SJCRH30 (cell line): Measurements from ENCODE around the gene FGGY. TPM values are rescaled to one million over a fixed set of nuclear protein-coding genes. Genes with fewer than 3 reads are reported as not detected.
A peak's percentile ranks its signal among the peaks of the same experiment; 100 is the strongest.

Source experiments
- DNase-seq, 2 experiments: peaks; one replicate each; pipeline ENCODE4 v3.0.0-alpha.2; 2015 to 2020
- H3K27ac ChIP-seq: fragments of 250-450 bp; sonication (Bioruptor Pico); 2 replicates; pipeline ENCODE4 v1.5.1; 2020; ENCODE audit warnings: mild to moderate bottlenecking, moderate library complexity
- H3K27me3 ChIP-seq: fragments of 250-450 bp; sonication (Bioruptor Pico); 2 replicates; pipeline ENCODE4 v1.5.1; 2020; ENCODE audit warnings: mild to moderate bottlenecking, moderate library complexity
- H3K36me3 ChIP-seq: fragments of 250-450 bp; sonication (Bioruptor Pico); 2 replicates; pipeline ENCODE4 v1.5.1; 2020; ENCODE audit warnings: mild to moderate bottlenecking, moderate library complexity
- H3K4me1 ChIP-seq: fragments of 250-450 bp; sonication (Bioruptor Pico); 2 replicates; pipeline ENCODE4 v1.5.1; 2020; ENCODE audit warnings: mild to moderate bottlenecking, moderate library complexity
- H3K4me3 ChIP-seq: fragments of 250-450 bp; sonication (Bioruptor Pico); 2 replicates; pipeline ENCODE4 v1.5.1; 2020; ENCODE audit warnings: mild to moderate bottlenecking, moderate library complexity
- H3K9me3 ChIP-seq: fragments of 250-450 bp; sonication (Bioruptor Pico); replicated peaks from 2 replicates; pipeline ENCODE4 v1.5.1; 2020; ENCODE audit warnings: mild to moderate bottlenecking, moderate library complexity
- total RNA-seq: library from RNA; depleted of rRNA; stranded (reverse); fragments of >200 nt; shearing (Covaris generic); gene quantifications from 2 replicates; pipeline ENCODE4 v1.2.3, GENCODE V29; 2014

FGGY gene
- total RNA-seq, 1 experiment from 2014 or later = 31.8 TPM

- H3K27ac ChIP-seq = no peak overlapping the region
- peak in 1 of 2 experiments; percentile 25 for DNase-seq
- H3K27me3 ChIP-seq = no peaks in the 10 kb centered on the region
These were observed 24.4 kb upstream of the FGGY start for GRCh38 chr1:59272507-59272906.

GRCh38 chr1:59276439-59276851, 20.4 kb upstream of the FGGY start:
- Histone ChIP-seq H3K27me3 (no peaks in the 10 kb centered on the region), H3K27ac (no peak overlapping the region), H3K4me3 (no peak overlapping the region), H3K36me3 (no peaks in the 10 kb centered on the region), H3K4me1 (peaks cover 14% of the 10 kb centered on the region), H3K9me3 (peaks cover 5% of the 10 kb centered on the region)
- DNase-seq = no peak

More at GRCh38 chr1:59272507-59272906, 24.4 kb upstream of the FGGY start:
- Histone ChIP-seq H3K36me3 (no peaks in the 10 kb centered on the region), H3K4me3 (no peak overlapping the region), H3K9me3 (peaks cover 7% of the 10 kb centered on the region), H3K4me1 (peaks cover 10% of the 10 kb centered on the region)

- 0 out of 2 replicates have a peak, but pooled peaks cover 5% of the 10 kb centered on the region for H3K9me3 ChIP-seq
- no peak overlapping the region for H3K27ac ChIP-seq
- no peak overlapping the region for H3K4me3 ChIP-seq
- no peak for DNase-seq
- no peaks in the 10 kb centered on the region for H3K27me3 ChIP-seq
- peaks cover 4% of the 10 kb centered on the region; the same call in 1 of the 2 replicates for H3K4me1 ChIP-seq
- no peaks in the 10 kb centered on the region for H3K36me3 ChIP-seq
These were observed 18.0 kb upstream of the FGGY start for GRCh38 chr1:59278780-59279354.

- no peak overlapping the region for H3K4me3 ChIP-seq
- H3K27ac ChIP-seq = no peak overlapping the region
- no peaks in the 10 kb centered on the region for H3K36me3 ChIP-seq
- no peaks in the 10 kb centered on the region for H3K27me3 ChIP-seq
- peaks cover 4% of the 10 kb centered on the region; the same call in 1 of the 2 replicates for H3K4me1 ChIP-seq
- no peak for DNase-seq
- 0 out of 2 replicates have a peak, but pooled peaks cover 5% of the 10 kb centered on the region for H3K9me3 ChIP-seq
These were observed 17.2 kb upstream of the FGGY start for GRCh38 chr1:59279645-59280044.

- no peak overlapping the region for H3K27ac ChIP-seq
- H3K36me3 ChIP-seq = no peaks in the 10 kb centered on the region
- no peaks in the 10 kb centered on the region for H3K27me3 ChIP-seq
- DNase-seq = no peak
- H3K4me3 ChIP-seq = no peak overlapping the region
- 0 out of 2 replicates have a peak, but pooled peaks cover 2% of the 10 kb centered on the region for H3K9me3 ChIP-seq
- peaks cover 4% of the 10 kb centered on the region for H3K4me1 ChIP-seq
These were observed 13.9 kb upstream of the FGGY start for GRCh38 chr1:59282951-59283350.

GRCh38 chr1:59285691-59286090, 11.2 kb upstream of the FGGY start:
- Histone ChIP-seq H3K27ac (no peak overlapping the region), H3K9me3 (no peaks in the 10 kb centered on the region), H3K36me3 (no peaks in the 10 kb centered on the region), H3K4me1 (peaks cover 10% of the 10 kb centered on the region), H3K4me3 (no peak overlapping the region), H3K27me3 (no peaks in the 10 kb centered on the region)
- DNase-seq = peak in 1 of 2 experiments; percentile 45

- no peaks in the 10 kb centered on the region for H3K36me3 ChIP-seq
- peaks cover 17% of the 10 kb centered on the region for H3K4me1 ChIP-seq
- DNase-seq = no peak
- no peaks in the 10 kb centered on the region for H3K27me3 ChIP-seq
- no peaks in the 10 kb centered on the region for H3K9me3 ChIP-seq
- no peak overlapping the region for H3K27ac ChIP-seq
- no peak overlapping the region for H3K4me3 ChIP-seq
These were observed 8.8 kb upstream of the FGGY start for GRCh38 chr1:59288046-59288445.

- H3K4me1 ChIP-seq = peaks cover 17% of the 10 kb centered on the region
- no peak overlapping the region for H3K4me3 ChIP-seq
- H3K27me3 ChIP-seq = no peaks in the 10 kb centered on the region
- no peaks in the 10 kb centered on the region for H3K9me3 ChIP-seq
- H3K27ac ChIP-seq = no peak overlapping the region
- DNase-seq = no peak
- H3K36me3 ChIP-seq = no peaks in the 10 kb centered on the region
These were observed 7.3 kb upstream of the FGGY start for GRCh38 chr1:59289570-59289969.

- Histone ChIP-seq H3K4me1 (peaks cover 21% of the 10 kb centered on the region), H3K36me3 (no peaks in the 10 kb centered on the region), H3K27me3 (no peaks in the 10 kb centered on the region), H3K9me3 (no peaks in the 10 kb centered on the region), H3K4me3 (no peak overlapping the region), H3K27ac (no peak overlapping the region)
- peak; percentile 63 to 80 for DNase-seq
These were observed 6.5 kb upstream of the FGGY start for GRCh38 chr1:59290193-59290949.

GRCh38 chr1:59291561-59291960, 5.3 kb upstream of the FGGY start:
- Histone ChIP-seq H3K9me3 (no peaks in the 10 kb centered on the region), H3K4me1 (peaks cover 26% of the 10 kb centered on the region), H3K27me3 (no peaks in the 10 kb centered on the region), H3K4me3 (no peak overlapping the region), H3K27ac (no peak overlapping the region), H3K36me3 (no peaks in the 10 kb centered on the region)
- no peak for DNase-seq

GRCh38 chr1:59292562-59292961, 4.3 kb upstream of the FGGY start:
- Histone ChIP-seq H3K4me1 (peaks cover 26% of the 10 kb centered on the region), H3K27me3 (no peaks in the 10 kb centered on the region), H3K4me3 (no peak overlapping the region), H3K27ac (no peak overlapping the region), H3K9me3 (no peaks in the 10 kb centered on the region), H3K36me3 (no peaks in the 10 kb centered on the region)
- DNase-seq = peak in 1 of 2 experiments; percentile 30

GRCh38 chr1:59293206-59293605, 3.7 kb upstream of the FGGY start:
- DNase-seq = no peak
- H3K4me3 ChIP-seq = no peak overlapping the region

GRCh38 chr1:59293849-59294248, 3.0 kb upstream of the FGGY start:
- Histone ChIP-seq H3K4me3 (no peak overlapping the region), H3K36me3 (no peaks in the 10 kb centered on the region), H3K4me1 (peaks cover 26% of the 10 kb centered on the region), H3K9me3 (no peaks in the 10 kb centered on the region), H3K27ac (no peak overlapping the region), H3K27me3 (no peaks in the 10 kb centered on the region)
- no peak for DNase-seq

More at GRCh38 chr1:59293206-59293605, 3.7 kb upstream of the FGGY start:
- Histone ChIP-seq H3K4me1 (peaks cover 26% of the 10 kb centered on the region), H3K9me3 (no peaks in the 10 kb centered on the region), H3K36me3 (no peaks in the 10 kb centered on the region), H3K27me3 (no peaks in the 10 kb centered on the region), H3K27ac (no peak overlapping the region)

GRCh38 chr1:59294423-59294822, 2.5 kb upstream of the FGGY start:
- H3K36me3 ChIP-seq = no peaks in the 10 kb centered on the region
- H3K4me1 ChIP-seq = peaks cover 26% of the 10 kb centered on the region
- no peak for DNase-seq
- H3K27me3 ChIP-seq = no peaks in the 10 kb centered on the region
- H3K27ac ChIP-seq = no peak overlapping the region
- H3K9me3 ChIP-seq = no peaks in the 10 kb centered on the region
- H3K4me3 ChIP-seq = no peak overlapping the region

GRCh38 chr1:59295618-59296017, 1.3 kb upstream of the FGGY start:
- no peak for DNase-seq
- no peaks in the 10 kb centered on the region for H3K36me3 ChIP-seq
- H3K27me3 ChIP-seq = no peaks in the 10 kb centered on the region
- peak overlapping the region; percentile 56 for H3K4me3 ChIP-seq
- H3K27ac ChIP-seq = peak overlapping the region; percentile 95
- no peaks in the 10 kb centered on the region for H3K9me3 ChIP-seq
- peaks cover 17% of the 10 kb centered on the region for H3K4me1 ChIP-seq
